ENCODE results near the gene ERCC8. TPM values are rescaled to one million over a fixed set of nuclear protein-coding genes. Genes with fewer than 3 reads are reported as not detected.

Gene ERCC8
- total and polyA plus RNA-seq, 4 donors = 2.6 to 14.5 (median 6.2) TPM

DNA sequence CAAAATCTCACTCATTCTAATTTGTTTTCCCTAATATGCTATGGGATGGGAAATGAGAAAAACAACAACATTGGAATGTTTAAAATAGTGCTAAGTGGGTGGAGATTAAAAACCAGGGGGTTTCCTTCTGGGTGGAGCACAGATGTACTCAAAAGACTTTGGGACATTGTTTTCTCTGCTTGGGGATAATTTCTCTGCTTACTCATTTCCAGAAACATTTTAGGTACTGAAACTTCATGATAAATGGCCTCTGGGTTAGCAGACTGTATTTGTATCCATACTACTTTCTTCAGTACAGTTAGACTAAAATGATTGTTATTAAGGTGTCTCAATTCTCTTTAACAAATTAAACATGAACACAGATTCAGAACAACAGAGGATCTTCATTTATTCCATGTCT lies 118.2 kb downstream of the ERCC8 start (continued):
- TF ChIP-seq REST (IDR thresholded peaks at IDR 0.05) (no peak), GABPA (IDR thresholded peaks at IDR 0.05 in 1 of 2, conservative IDR thresholded peaks at IDR 0.05 in 1 of 2) (no peak), FOXA2 (IDR thresholded peaks at IDR 0.05) (no peak), RAD21 (IDR thresholded peaks at IDR 0.05) (no peak), MAX (IDR thresholded peaks at IDR 0.05) (no peak)

Other genes with a start within 250 kb of the ERCC8 start
- 10 to 100 TPM in 1 of 2 donors, under 1 TPM in 1; 0.17 to 26.3 TPM for gene DEPDC1B, start 244.9 kb downstream of the ERCC8 start, total RNA-seq
- gene DEPDC1B, start 244.9 kb downstream of the ERCC8 start, polyA plus RNA-seq = under 1 TPM; 0.48 to 0.56 TPM
- 1 to 10 TPM; 1.1 to 2.3 TPM for gene ELOVL7, start 100.8 kb downstream of the ERCC8 start, total RNA-seq
- under 1 TPM; 0.21 to 0.43 TPM for gene ELOVL7, start 100.8 kb downstream of the ERCC8 start, polyA plus RNA-seq
- gene NDUFAF2, start 135 bp upstream of the ERCC8 start, total RNA-seq = 1 to 10 TPM; 4.3 to 5.4 TPM
- 10 to 100 TPM; 19.6 to 21.3 TPM for gene NDUFAF2, start 135 bp upstream of the ERCC8 start, polyA plus RNA-seq
- gene SMIM15, start 217.4 kb upstream of the ERCC8 start, total RNA-seq = 10 to 100 TPM; 20.1 to 31.2 TPM
- gene SMIM15, start 217.4 kb upstream of the ERCC8 start, polyA plus RNA-seq = 10 to 100 TPM; 21.9 to 26.8 TPM

All from liver (tissue), 5 donors.